ENCODE measurements around the gene TNIP1. TPM values are rescaled to one million over a fixed set of nuclear protein-coding genes. Genes with fewer than 3 reads are reported as not detected.

TNIP1 gene
- total RNA-seq, 1 experiment from 2014 or later: 342 TPM

- BruUV-seq (replicated peaks): TSS peak; percentile 32
- ChIA-PET CTCF (interaction anchor here (0.6 to 40.7 kb wide), 10 partner anchors 10 to 153 kb away, joined by 3 to 1587 read pairs (median 3); no protein-coding TSS in a partner anchor), POLR2A (interaction anchor here (0.7 to 2.2 kb wide), 4 partner anchors 13 to 297 kb away, joined by 3 to 6 read pairs (median 3); no protein-coding TSS in a partner anchor)
- peak; percentile 16 for DNase-seq (ENCODE audit: unreplicated experiment)
- Mint-ChIP-seq H3K36me3 (ENCODE audit: insufficient read depth, unreplicated experiment) (peaks cover 9% of the 10 kb centered on the region), H3K27ac (ENCODE audit: low read depth, unreplicated experiment) (peak overlapping the region; percentile 59), H3K27me3 (ENCODE audit: insufficient read depth, unreplicated experiment) (no peaks in the 10 kb centered on the region), H3K4me1 (ENCODE audit: insufficient read depth, unreplicated experiment) (peaks cover 47% of the 10 kb centered on the region), H3K4me3 (ENCODE audit: unreplicated experiment) (peak overlapping the region; percentile 73), H3K9me3 (ENCODE audit: unreplicated experiment) (no peaks in the 10 kb centered on the region)
- no peak for TF ChIP-seq CTCF (IDR thresholded peaks at IDR 0.05; ENCODE audit: unreplicated experiment)
- intact Hi-C loops (cut with micrococcal nuclease): no loop called here
Measured at GRCh38 chr5:151086192-151086869, 5.5 kb upstream of the TNIP1 start.

- DNase-seq (ENCODE audit: unreplicated experiment): peak; percentile 95
- CTCF ChIA-PET: interaction anchor here (1.0 to 40.7 kb wide), 6 partner anchors 11 to 57 kb away, joined by 3 to 1587 read pairs (median 4); no protein-coding TSS in a partner anchor
- Mint-ChIP-seq H3K4me3 (ENCODE audit: unreplicated experiment) (peak overlapping the region; percentile 73), H3K27ac (ENCODE audit: low read depth, unreplicated experiment) (peak overlapping the region; percentile 59), H3K4me1 (ENCODE audit: insufficient read depth, unreplicated experiment) (peaks cover 47% of the 10 kb centered on the region), H3K36me3 (ENCODE audit: insufficient read depth, unreplicated experiment) (peaks cover 9% of the 10 kb centered on the region), H3K9me3 (ENCODE audit: unreplicated experiment) (no peaks in the 10 kb centered on the region), H3K27me3 (ENCODE audit: insufficient read depth, unreplicated experiment) (no peaks in the 10 kb centered on the region)
- TF ChIP-seq CTCF (IDR thresholded peaks at IDR 0.05; ENCODE audit: unreplicated experiment): no peak
- no TSS peak for BruUV-seq (replicated peaks)
- intact Hi-C loops (cut with micrococcal nuclease): no loop called here
- POLR2A ChIA-PET: interaction anchor here (0.7 to 6.8 kb wide), 7 partner anchors 7 to 168 kb away, joined by 3 to 78 read pairs (median 4); partner anchors contain the start of gene GM2A
Measured at GRCh38 chr5:151085517-151086041, 4.7 kb upstream of the TNIP1 start.

GRCh38 chr5:151084363-151084762 is 3.5 kb upstream of the TNIP1 start:
- H3K27ac Mint-ChIP-seq (ENCODE audit: low read depth, unreplicated experiment): peak overlapping the region; percentile 59
- H3K4me3 Mint-ChIP-seq (ENCODE audit: unreplicated experiment): peak overlapping the region; percentile 73
- ChIA-PET CTCF (interaction anchor here (0.6 to 40.7 kb wide), 9 partner anchors 9 to 657 kb away, joined by 3 to 1587 read pairs (median 4); no protein-coding TSS in a partner anchor), POLR2A (interaction anchor here (0.7 to 6.8 kb wide), 7 partner anchors 9 to 321 kb away, joined by 4 to 78 read pairs (median 21); partner anchors contain the start of gene GM2A)
- peaks cover 18% of the 10 kb centered on the region for H3K36me3 Mint-ChIP-seq (ENCODE audit: insufficient read depth, unreplicated experiment)
- peaks cover 55% of the 10 kb centered on the region for H3K4me1 Mint-ChIP-seq (ENCODE audit: insufficient read depth, unreplicated experiment)
- no peaks in the 10 kb centered on the region for H3K9me3 Mint-ChIP-seq (ENCODE audit: unreplicated experiment)
- no TSS peak for BruUV-seq (replicated peaks)
- TF ChIP-seq CTCF (IDR thresholded peaks at IDR 0.05; ENCODE audit: unreplicated experiment): no peak
- intact Hi-C loops (cut with micrococcal nuclease): no loop called here
- peak; percentile 86 for DNase-seq (ENCODE audit: unreplicated experiment)
- H3K27me3 Mint-ChIP-seq (ENCODE audit: insufficient read depth, unreplicated experiment): no peaks in the 10 kb centered on the region

GRCh38 chr5:151083081-151083676 is 2.3 kb upstream of the TNIP1 start:
- no TSS peak for BruUV-seq (replicated peaks)
- Mint-ChIP-seq H3K4me3 (ENCODE audit: unreplicated experiment) (peak overlapping the region; percentile 74), H3K9me3 (ENCODE audit: unreplicated experiment) (no peaks in the 10 kb centered on the region), H3K27ac (ENCODE audit: low read depth, unreplicated experiment) (peak overlapping the region; percentile 59), H3K4me1 (ENCODE audit: insufficient read depth, unreplicated experiment) (peaks cover 66% of the 10 kb centered on the region), H3K27me3 (ENCODE audit: insufficient read depth, unreplicated experiment) (no peaks in the 10 kb centered on the region), H3K36me3 (ENCODE audit: insufficient read depth, unreplicated experiment) (peaks cover 24% of the 10 kb centered on the region)
- peak; percentile 95 for DNase-seq (ENCODE audit: unreplicated experiment)
- ChIA-PET POLR2A (interaction anchor here (0.6 to 6.8 kb wide), 15 partner anchors 8 to 325 kb away, joined by 3 to 78 read pairs (median 5); partner anchors contain the start of genes ANXA6, DCTN4, GM2A and ZNF300), CTCF (interaction anchor here (0.6 to 40.7 kb wide), 14 partner anchors 9 to 557 kb away, joined by 3 to 1587 read pairs (median 4); no protein-coding TSS in a partner anchor)
- intact Hi-C loops (cut with micrococcal nuclease): loop anchor here (1.0 kb wide), 1 partner anchor 10 kb away; no protein-coding TSS in a partner anchor
- TF ChIP-seq CTCF (IDR thresholded peaks at IDR 0.05; ENCODE audit: unreplicated experiment): no peak
